Endothelial cell of umbilical vein (primary cell): ENCODE data around the gene SGMS2. TPM values are rescaled to one million over a fixed set of nuclear protein-coding genes. Genes with fewer than 3 reads are reported as not detected.

Experiments used
- BruUV-seq: library from RNA; stranded (reverse); fragments of 400-500 nt; replicated peaks from 2 replicates; lab custom pipeline; 2021; lab: Mats Ljungman, UMichigan
- CTCF ChIA-PET: fragments of 300-600, 350-600 bp; sonication (Branson Sonifier 250); formaldehyde crosslinking; loops from one replicate; lab custom pipeline; 2021; ENCODE audit warnings: antibody characterized with exemption, inconsistent platforms; lab: Charles Lee
- POLR2A ChIA-PET: fragments of 300-600, 350-600 bp; sonication (Branson Sonifier 250); formaldehyde crosslinking; loops from one replicate; lab custom pipeline; 2021; ENCODE audit warnings: antibody characterized with exemption, inconsistent platforms; lab: Charles Lee
- DNase-seq: peaks from one replicate; pipeline ENCODE4 v3.0.0-alpha.2; 2011; ENCODE audit warnings: low read depth, low spot score
- FAIRE-seq: peaks from 2 replicates; lab custom pipeline; 2011; peaks lifted over from hg19 to GRCh38; lab: Jason Lieb, UNC
- H2AFZ ChIP-seq: 2 replicates; pipeline ENCODE4 v1.6.0; 2012; ENCODE audit warnings: low read depth, low read length, control low read depth, inconsistent platforms
- H3K27ac ChIP-seq: 2 replicates; pipeline ENCODE4 v1.5.1; 2011; ENCODE audit warnings: low read depth, mild to moderate bottlenecking, control low read depth, low read length, moderate library complexity; ENCODE audit not compliant: insufficient read depth
- H3K27me3 ChIP-seq, 2 experiments: 2 replicates each; pipeline versions ENCODE4 v1.6.0 to v1.6.1; 2011; ENCODE audit warnings: low read length in 2 of 2, mixed read lengths in 1 of 2; ENCODE audit not compliant: control insufficient read depth in 2 of 2, insufficient read depth in 2 of 2
- H3K36me3 ChIP-seq, 2 experiments: 2 replicates in 1 of 2; 3 replicates in 1 of 2; pipeline ENCODE4 v1.5.1; 2011; ENCODE audit warnings: low read length in 2 of 2, mild to moderate bottlenecking in 1 of 2, moderate library complexity in 1 of 2; ENCODE audit not compliant: control insufficient read depth in 2 of 2, insufficient read depth in 2 of 2; ENCODE audit errors: extremely low read depth in 1 of 2
- H3K4me1 ChIP-seq: 3 replicates; pipeline ENCODE4 v1.5.1; 2011; ENCODE audit warnings: mild to moderate bottlenecking, low read length; ENCODE audit not compliant: control insufficient read depth, insufficient read depth; ENCODE audit errors: extremely low read depth
- H3K4me2 ChIP-seq: 2 replicates; pipeline ENCODE4 v1.6.1; 2011; ENCODE audit warnings: low read length, control low read depth, mixed read lengths; ENCODE audit not compliant: insufficient read depth
- H3K4me3 ChIP-seq, 3 experiments: fragments of 200-600 bp in 1 of 3; sonication (generic), shearing (Covaris generic) in 1 of 3; replicated peaks in 1 of 3; 2 replicates each; pipeline ENCODE4 v1.5.1; 2011 to 2016; ENCODE audit warnings: control low read depth in 3 of 3, low read length in 3 of 3, mild to moderate bottlenecking in 2 of 3, inconsistent platforms in 1 of 3, low read depth in 1 of 3, moderate library complexity in 1 of 3; ENCODE audit not compliant: insufficient read depth in 1 of 3
- H3K79me2 ChIP-seq: 2 replicates; pipeline ENCODE4 v1.6.0; 2012; ENCODE audit warnings: low read length, inconsistent platforms; ENCODE audit not compliant: control insufficient read depth, insufficient read depth
- H3K9ac ChIP-seq: replicated peaks from 2 replicates; pipeline ENCODE3; 2011; ENCODE audit warnings: low read length, control low read depth; ENCODE audit not compliant: insufficient read depth; ENCODE audit errors: extremely low read depth
- H3K9me1 ChIP-seq: replicated peaks from 3 replicates; pipeline ENCODE4 v1.6.0; 2011; ENCODE audit warnings: mild to moderate bottlenecking, low read length; ENCODE audit not compliant: control insufficient read depth, insufficient read depth; ENCODE audit errors: extremely low read depth
- H3K9me3 ChIP-seq: replicated peaks from 2 replicates; pipeline ENCODE4 v1.5.1; 2012; ENCODE audit warnings: low read length, inconsistent platforms; ENCODE audit not compliant: control insufficient read depth, insufficient read depth
- H4K20me1 ChIP-seq: replicated peaks from 2 replicates; pipeline ENCODE3; 2011; ENCODE audit warnings: mild to moderate bottlenecking, low read length; ENCODE audit not compliant: control insufficient read depth, insufficient read depth; ENCODE audit errors: extremely low read depth
- CTCF ChIP-seq, 2 donors: IDR thresholded peaks; 1 replicate in 1 of 2; 2 replicates in 1 of 2; pipeline ENCODE4 v1.5.1; 2011; ENCODE audit warnings: low read length in 2 of 2, mild to moderate bottlenecking in 2 of 2, moderate library complexity in 2 of 2, control low read depth in 1 of 2, inconsistent platforms in 1 of 2, low read depth in 1 of 2; ENCODE audit not compliant: insufficient read depth in 1 of 2; ENCODE audit errors: extremely low read depth in 1 of 2
- EZH2 ChIP-seq: IDR thresholded peaks from 2 replicates; pipeline ENCODE4 v1.6.1; 2012; ENCODE audit warnings: borderline replicate concordance, low read depth, mild to moderate bottlenecking, moderate library complexity, low read length, inconsistent platforms; ENCODE audit not compliant: severe bottlenecking
- GATA2 ChIP-seq: IDR thresholded peaks from 2 replicates; pipeline ENCODE4 v1.7.0; 2011; ENCODE audit warnings: low read depth, mild to moderate bottlenecking, moderate library complexity, mixed read lengths, low read length; ENCODE audit not compliant: insufficient read length, insufficient read depth
- MAX ChIP-seq: IDR thresholded peaks from 2 replicates; pipeline ENCODE4 v1.6.1; 2011; ENCODE audit not compliant: insufficient read depth, insufficient read length
- POLR2AphosphoS5 ChIP-seq: IDR thresholded peaks from 2 replicates; pipeline ENCODE4 v1.6.1; 2012; ENCODE audit warnings: low read depth, mild to moderate bottlenecking, control low read depth, low read length, moderate library complexity; ENCODE audit not compliant: insufficient read depth
- dilution Hi-C: fragments of 300-500 bp; cut with MboI; formaldehyde crosslinking; loops from one replicate; pipeline ENCODE4 v1.15.0; 2019; ENCODE audit warnings: low sequenced_read_pairs; ENCODE audit not compliant: extremely low pct_ligation_motif_present
- intact Hi-C: fragments of 100-400 bp; cut with micrococcal nuclease; formaldehyde crosslinking; loops from one replicate; pipeline ENCODE4 v1.10.0; 2022
- polyA plus RNA-seq, 4 experiments: library from polyadenylated mRNA; depleted of rRNA in 3 of 4; stranded (reverse) in 3 of 4; unstranded in 1 of 4; fragments of >200 nt; gene quantifications; 2 replicates each; pipeline versions ENCODE4 v1.2.1 to v1.2.3, GENCODE V29; 2011 to 2012; ENCODE audit warnings: missing spikeins in 1 of 4
- total RNA-seq: library from RNA; stranded (reverse); gene quantifications from 2 replicates; pipeline ENCODE4 v1.2.3, GENCODE V29; 2021

The SGMS2 gene
- total and polyA plus RNA-seq, 2 donors (not counting 3 experiments of a cell fraction or from before 2014, with no cell fraction given): 33.0 to 33.2 TPM

GRCh38 chr4:107826421-107826980, 1.8 kb downstream of the SGMS2 start:
- Histone ChIP-seq H2AFZ (no peak overlapping the region), H3K79me2 (peaks cover 55% of the 10 kb centered on the region), H3K9me3 (no peaks in the 10 kb centered on the region), H3K9me1 (no peaks in the 10 kb centered on the region), H3K27ac (no peak overlapping the region), H3K36me3 (no peaks in the 10 kb centered on the region), H3K27me3 (no peaks in the 10 kb centered on the region), H3K4me3 (peak overlapping the region in 2 of 3 experiments; percentile 9 to 94), H3K4me2 (peak overlapping the region; percentile 91), H3K9ac (peak overlapping the region; percentile 90), H3K4me1 (peaks cover 17% of the 10 kb centered on the region), H4K20me1 (no peaks in the 10 kb centered on the region)
- no peak for FAIRE-seq
- POLR2A ChIA-PET: no interaction called here
- DNase-seq: peak; percentile 48
- dilution Hi-C loops: no loop called here
- intact Hi-C loops: no loop called here
- BruUV-seq: no TSS peak
- CTCF ChIA-PET: interaction anchor here (0.6 to 3.7 kb wide), 8 partner anchors 27 to 103 kb away, joined by 3 to 24 read pairs (median 4); no protein-coding TSS in a partner anchor
- TF ChIP-seq GATA2: no peak
- no peak for TF ChIP-seq MAX
- no peak for TF ChIP-seq EZH2
- TF ChIP-seq CTCF (IDR thresholded peaks at IDR 0.05; ENCODE audit: extremely low read depth in 1 of 2, insufficient read depth in 1 of 2, low read depth in 1 of 2, low read length in 2 of 2): no peak
- no peak for TF ChIP-seq POLR2AphosphoS5
